GM18867 (cell line): ENCODE results near the gene COPS9.

Experiments used
- ATAC-seq: cut with Tn5 transposase; IDR thresholded peaks from one replicate; pipeline ENCODE4 v1.9.1; 2021; ENCODE audit warnings: mild to moderate bottlenecking, moderate library complexity; ENCODE audit not compliant: unreplicated experiment

Gene COPS9

GRCh38 chr2:240166761-240167587 lies 30.9 kb upstream of the COPS9 start:
- ATAC-seq, result no peak

GRCh38 chr2:240166191-240166590 lies 30.1 kb upstream of the COPS9 start:
- no peak for ATAC-seq

- no peak for ATAC-seq
Observed at GRCh38 chr2:240165661-240166060, 29.6 kb upstream of the COPS9 start.

GRCh38 chr2:240165034-240165433 lies 28.9 kb upstream of the COPS9 start:
- no peak for ATAC-seq

- ATAC-seq, result no peak
Observed at GRCh38 chr2:240164586-240164985, 28.5 kb upstream of the COPS9 start.

GRCh38 chr2:240163844-240164574 lies 27.9 kb upstream of the COPS9 start:
- ATAC-seq, result no peak

GRCh38 chr2:240162939-240163714 lies 27.0 kb upstream of the COPS9 start:
- no peak for ATAC-seq

- no peak for ATAC-seq
Observed at GRCh38 chr2:240162531-240162930, 26.4 kb upstream of the COPS9 start.

- no peak for ATAC-seq
Observed at GRCh38 chr2:240162032-240162431, 25.9 kb upstream of the COPS9 start.

GRCh38 chr2:240161087-240161750 lies 25.1 kb upstream of the COPS9 start:
- ATAC-seq, result no peak

GRCh38 chr2:240160291-240161086 lies 24.4 kb upstream of the COPS9 start:
- ATAC-seq, result no peak

GRCh38 chr2:240159251-240159839 lies 23.2 kb upstream of the COPS9 start:
- ATAC-seq, result no peak

- ATAC-seq, result no peak
Observed at GRCh38 chr2:240157147-240157470, 21.0 kb upstream of the COPS9 start.

- ATAC-seq, result no peak
Observed at GRCh38 chr2:240156435-240157146, 20.5 kb upstream of the COPS9 start.

GRCh38 chr2:240155745-240156390 lies 19.8 kb upstream of the COPS9 start:
- no peak for ATAC-seq

GRCh38 chr2:240155048-240155744 lies 19.1 kb upstream of the COPS9 start:
- no peak for ATAC-seq

- no peak for ATAC-seq
Observed at GRCh38 chr2:240154606-240155005, 18.5 kb upstream of the COPS9 start.

- no peak for ATAC-seq
Observed at GRCh38 chr2:240153418-240153817, 17.3 kb upstream of the COPS9 start.
